Stomach (tissue), 9 donors: ENCODE measurements around the gene C10orf71. TPM values are rescaled to one million over a fixed set of nuclear protein-coding genes. Genes with fewer than 3 reads are reported as not detected.

Source experiments
- DNase-seq, 2 donors: peaks; one replicate each; pipeline versions ENCODE4 v3.0.0 to v3.0.0-alpha.2; 2013 to 2019
- H3K27ac ChIP-seq, 5 donors: fragments of 200-600 bp in 4 of 5; sonication (generic) in 4 of 5; one replicate each; pipeline ENCODE4 v1.5.1; 2013 to 2019; ENCODE audit warnings: mild to moderate bottlenecking in 1 of 5, moderate library complexity in 1 of 5
- H3K27me3 ChIP-seq, 3 donors: fragments of 200-600 bp; sonication (generic); one replicate each; pipeline ENCODE4 v1.5.1; 2017 to 2019; ENCODE audit warnings: mixed run types in 1 of 3
- H3K36me3 ChIP-seq, 4 donors: fragments of 200-600 bp; sonication (generic); 1 replicate in 3 of 4; 2 replicates in 1 of 4; pipeline ENCODE4 v1.5.1; 2016 to 2019
- H3K4me1 ChIP-seq, 4 donors: fragments of 200-600 bp; sonication (generic); one replicate each; pipeline ENCODE4 v1.5.1; 2016 to 2019
- H3K4me3 ChIP-seq, 4 donors: fragments of 200-600 bp; sonication (generic) in 3 of 4; one replicate each; pipeline ENCODE4 v1.5.1; 2016 to 2019; ENCODE audit warnings: mild to moderate bottlenecking in 1 of 4
- H3K9me3 ChIP-seq, 4 donors: fragments of 200-600 bp; sonication (generic); one replicate each; pipeline ENCODE4 v1.5.1; 2016 to 2019
- EP300 ChIP-seq: sonication (generic); formaldehyde crosslinking; IDR thresholded peaks from one replicate; pipeline ENCODE4 v1.6.1; 2017; ENCODE audit warnings: antibody characterized with exemption
- POLR2A ChIP-seq, 4 donors: fragments of 450-650 bp; IDR thresholded peaks; one replicate each; pipeline ENCODE4 v1.6.1; 2016; ENCODE audit warnings: antibody characterized with exemption in 4 of 4, control low read depth in 2 of 4, mild to moderate bottlenecking in 1 of 4, moderate library complexity in 1 of 4
- POLR2AphosphoS5 ChIP-seq, 3 donors: sonication (generic); formaldehyde crosslinking; IDR thresholded peaks; one replicate each; pipeline ENCODE4 v1.6.1; 2016; ENCODE audit warnings: antibody characterized with exemption in 3 of 3
- WGBS, 5 donors: extraction: QIAGEN DNeasy Blood & Tissue Kit in 3 of 5; methylation state at CpG; one replicate each; pipeline versions ENCODE4 v1.1.5 to v1.1.7; 2013 to 2018; 5-methylcytosine and 5-hydroxymethylcytosine counted together
- intact Hi-C: fragments of 100-400 bp; cut with DNase I; formaldehyde crosslinking; loops from one replicate; pipeline ENCODE4 v1.15.1; 2023; ENCODE audit warnings: low total_unique reads
- polyA plus RNA-seq, 3 donors: library from polyadenylated mRNA; stranded (reverse); fragments of 200-250 nt; gene quantifications; one replicate each; pipeline ENCODE4 v1.2.3, GENCODE V29; 2013
- total RNA-seq, 5 donors: library from RNA; depleted of rRNA; stranded (reverse); fragments of >200 nt; gene quantifications; one replicate each; pipeline versions ENCODE4 v1.1.0 to v1.2.3, GENCODE V29; 2014 to 2016
- TF ChIP-seq, protein P1 (sequence below), 7 experiments: fragments of 450-650 bp in 4 of 7; fragments of 200-600 bp in 3 of 7; sonication (generic) in 3 of 7; IDR thresholded peaks; one replicate each; pipeline ENCODE4 v1.5.1; 2016 to 2019; ENCODE audit warnings: antibody characterized with exemption in 7 of 7, control low read depth in 2 of 7, mild to moderate bottlenecking in 1 of 7
- donor health status: healthy with polysubstance abuse.
- donor health status: Bipolar disorder and iron deficiency.
- donor health status: healthy.

The C10orf71 gene
- total and polyA plus RNA-seq, 8 donors = 0.18 TPM; not detected in 7

- intact Hi-C loops = no loop called here
- Histone ChIP-seq H3K27ac (no peak overlapping the region), H3K4me1 (no peaks in the 10 kb centered on the region), H3K4me3 (no peak overlapping the region), H3K9me3 (peaks cover 3 to 22% (median 18%) of the 10 kb centered on the region in 4 donors), H3K27me3 (no peaks in the 10 kb centered on the region), H3K36me3 (no peaks in the 10 kb centered on the region)
- TF ChIP-seq POLR2A (IDR thresholded peaks at IDR 0.05) (no peak), POLR2AphosphoS5 (IDR thresholded peaks at IDR 0.05) (no peak), EP300 (no peak)
- TF ChIP-seq, protein P1, sequence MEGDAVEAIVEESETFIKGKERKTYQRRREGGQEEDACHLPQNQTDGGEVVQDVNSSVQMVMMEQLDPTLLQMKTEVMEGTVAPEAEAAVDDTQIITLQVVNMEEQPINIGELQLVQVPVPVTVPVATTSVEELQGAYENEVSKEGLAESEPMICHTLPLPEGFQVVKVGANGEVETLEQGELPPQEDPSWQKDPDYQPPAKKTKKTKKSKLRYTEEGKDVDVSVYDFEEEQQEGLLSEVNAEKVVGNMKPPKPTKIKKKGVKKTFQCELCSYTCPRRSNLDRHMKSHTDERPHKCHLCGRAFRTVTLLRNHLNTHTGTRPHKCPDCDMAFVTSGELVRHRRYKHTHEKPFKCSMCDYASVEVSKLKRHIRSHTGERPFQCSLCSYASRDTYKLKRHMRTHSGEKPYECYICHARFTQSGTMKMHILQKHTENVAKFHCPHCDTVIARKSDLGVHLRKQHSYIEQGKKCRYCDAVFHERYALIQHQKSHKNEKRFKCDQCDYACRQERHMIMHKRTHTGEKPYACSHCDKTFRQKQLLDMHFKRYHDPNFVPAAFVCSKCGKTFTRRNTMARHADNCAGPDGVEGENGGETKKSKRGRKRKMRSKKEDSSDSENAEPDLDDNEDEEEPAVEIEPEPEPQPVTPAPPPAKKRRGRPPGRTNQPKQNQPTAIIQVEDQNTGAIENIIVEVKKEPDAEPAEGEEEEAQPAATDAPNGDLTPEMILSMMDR (IDR thresholded peaks at IDR 0.05) = no peak
- DNase-seq = no peak
- 75 to 88% (median 84%) methylated on average over 3 of the region's 3 CpGs for WGBS, 5 donors
Measured at GRCh38 chr10:49354593-49354992, 55.6 kb downstream of the C10orf71 start.

DNA sequence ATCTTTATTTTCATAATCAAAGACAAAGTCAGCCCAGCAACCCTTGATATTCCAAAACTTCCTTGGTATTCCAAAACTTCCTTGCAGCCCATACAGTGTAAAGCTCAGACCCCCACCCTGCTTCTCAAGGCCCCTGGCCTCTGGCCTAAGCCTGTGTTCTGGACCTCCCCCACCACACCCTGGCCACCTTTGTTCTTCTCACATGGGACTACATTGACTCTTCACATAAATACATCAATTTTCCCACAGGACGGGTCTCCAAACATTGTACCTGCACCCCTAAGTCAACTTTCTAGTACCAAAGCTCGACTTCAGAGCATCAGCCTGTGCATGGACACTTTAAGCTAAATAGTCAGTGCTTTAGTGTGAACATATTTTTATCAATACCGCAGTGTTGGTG is 56.3 kb downstream of the C10orf71 start:
- no peak for DNase-seq
- H3K36me3 ChIP-seq = no peaks in the 10 kb centered on the region
- peaks cover 0 to 2% (median 0%) of the 10 kb centered on the region in 3 donors for H3K27me3 ChIP-seq
- no peak overlapping the region for H3K4me3 ChIP-seq
- peaks cover 0 to 5% (median 0%) of the 10 kb centered on the region in 4 donors for H3K4me1 ChIP-seq
- intact Hi-C loops = no loop called here
- 68 to 82% (median 82%) methylated on average over 3 of the region's 3 CpGs for WGBS, 5 donors
- no peak overlapping the region for H3K27ac ChIP-seq
- peaks cover under 1 to 16% (median 12%) of the 10 kb centered on the region in 4 donors for H3K9me3 ChIP-seq
- TF ChIP-seq POLR2A (IDR thresholded peaks at IDR 0.05) (no peak), EP300 (no peak), POLR2AphosphoS5 (IDR thresholded peaks at IDR 0.05) (no peak)
- TF ChIP-seq, protein P1 (IDR thresholded peaks at IDR 0.05) = no peak

DNA sequence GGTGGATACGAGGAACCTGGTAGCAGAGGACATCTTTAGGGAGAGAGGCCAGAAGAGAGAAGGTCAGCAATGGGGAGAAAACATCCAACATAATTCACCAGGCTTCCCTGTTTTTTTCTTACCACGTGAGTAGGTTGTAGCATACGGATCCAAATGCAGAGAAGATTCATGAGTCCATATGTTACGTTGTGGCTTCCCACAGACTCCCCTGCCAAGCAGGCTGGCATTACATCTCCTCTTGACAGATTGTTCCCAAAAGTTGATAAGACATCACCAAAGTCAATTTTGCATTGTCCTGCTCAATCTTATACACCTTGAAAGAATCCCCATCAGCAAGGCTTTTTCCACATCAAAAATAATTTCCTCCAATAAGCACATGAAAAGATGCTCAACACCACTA is 57.2 kb downstream of the C10orf71 start:
- no peak for TF ChIP-seq POLR2A (IDR thresholded peaks at IDR 0.05)
- no peak for TF ChIP-seq POLR2AphosphoS5 (IDR thresholded peaks at IDR 0.05)
- no peak for TF ChIP-seq EP300
- TF ChIP-seq, protein P1 (IDR thresholded peaks at IDR 0.05) = no peak
- peaks cover 0 to 11% (median 0%) of the 10 kb centered on the region in 4 donors for H3K4me1 ChIP-seq
- peaks cover 0 to 8% (median 3%) of the 10 kb centered on the region in 4 donors for H3K9me3 ChIP-seq
- H3K27ac ChIP-seq = no peak overlapping the region
- 79 to 91% (median 85%) methylated on average over 4 of the region's 4 CpGs for WGBS, 5 donors
- H3K4me3 ChIP-seq = no peak overlapping the region
- H3K36me3 ChIP-seq = no peaks in the 10 kb centered on the region
- DNase-seq = no peak
- peaks cover 0 to 11% (median 0%) of the 10 kb centered on the region in 3 donors for H3K27me3 ChIP-seq
- intact Hi-C loops = no loop called here

DNA sequence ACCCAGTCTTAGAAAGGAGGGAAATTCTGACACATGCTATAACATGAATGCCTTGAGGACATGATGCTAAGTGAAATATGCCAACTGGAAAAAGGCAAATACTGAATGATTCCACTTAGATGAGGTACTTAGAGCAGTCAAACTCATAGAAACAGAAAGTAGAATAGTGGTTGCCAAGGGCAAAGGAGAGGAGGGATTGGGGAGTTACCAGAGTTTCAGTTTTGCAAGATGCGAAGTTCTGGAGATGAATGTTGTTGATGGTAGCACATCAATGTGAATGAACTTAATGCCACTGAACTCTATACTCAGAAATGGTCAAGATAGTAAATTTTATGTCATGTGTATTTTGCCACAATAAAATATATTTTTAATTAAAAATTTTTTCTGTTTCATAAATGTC is 58.0 kb downstream of the C10orf71 start:
- H3K4me3 ChIP-seq = no peak overlapping the region
- H3K27ac ChIP-seq = no peak overlapping the region
- TF ChIP-seq EP300 (no peak), POLR2AphosphoS5 (IDR thresholded peaks at IDR 0.05) (no peak), POLR2A (IDR thresholded peaks at IDR 0.05) (no peak)
- TF ChIP-seq, protein P1 (IDR thresholded peaks at IDR 0.05) = no peak
- peaks cover 0 to 18% (median 0%) of the 10 kb centered on the region in 3 donors for H3K27me3 ChIP-seq
- H3K9me3 ChIP-seq = peaks cover 0 to 6% (median 2%) of the 10 kb centered on the region in 4 donors
- no peak for DNase-seq
- intact Hi-C loops = no loop called here
- no peaks in the 10 kb centered on the region for H3K36me3 ChIP-seq
- WGBS, 5 donors = 74 to 91% (median 78%) methylated on average over 1 of the region's 1 CpG
- H3K4me1 ChIP-seq = peaks cover 0 to 11% (median 0%) of the 10 kb centered on the region in 4 donors
